ENCODE results near the gene SORCS3. TPM values are rescaled to one million over a fixed set of nuclear protein-coding genes. Genes with fewer than 3 reads are reported as not detected.

Gene SORCS3
- total and polyA plus RNA-seq, 2 of the 4 experiments (the other 2 are of a cell fraction), result not detected

DNA sequence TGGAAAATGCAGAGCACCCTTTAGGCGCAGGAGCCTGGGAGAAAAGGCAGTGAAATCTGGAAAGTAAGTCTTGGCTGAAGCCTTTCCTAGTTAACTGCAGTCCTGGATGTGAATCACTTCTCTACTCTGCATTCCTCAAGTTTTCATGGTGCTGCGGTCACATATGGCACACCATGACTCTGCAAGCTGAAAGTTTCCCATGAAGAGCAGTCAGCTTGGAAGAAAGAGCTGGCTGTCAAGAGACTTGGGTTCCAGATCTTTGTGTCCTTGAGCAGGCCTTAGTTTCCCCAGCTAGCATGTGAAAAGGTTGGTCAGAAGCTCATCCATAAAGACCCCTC lies 548.3 kb downstream of the SORCS3 start:
- no peaks in the 10 kb centered on the region for H3K36me3 ChIP-seq (ENCODE audit: control insufficient read depth, insufficient read depth, low read length)
- H3K4ac ChIP-seq (ENCODE audit: low read depth, low read length), result no peak overlapping the region
- no peak overlapping the region for H2BK120ac ChIP-seq (ENCODE audit: low read depth, low read length)
- H2AK9ac ChIP-seq (replicated peaks; ENCODE audit: low read depth, low read length, poor library complexity), result no peak overlapping the region
- no peak overlapping the region for H2BK5ac ChIP-seq (ENCODE audit: low read depth, low read length, poor library complexity, severe bottlenecking)
- no peak overlapping the region for H3K4me3 ChIP-seq (ENCODE audit: insufficient read depth, low read depth, low read length)
- no peaks in the 10 kb centered on the region for H4K20me1 ChIP-seq (ENCODE audit: insufficient read depth, low read length)
- in situ Hi-C loops (cut with MboI; ENCODE audit: low sequenced_read_pairs) (no loop called here), intact Hi-C loops (cut with micrococcal nuclease) (no loop called here), dilution Hi-C loops (cut with HindIII; ENCODE audit: low sequenced_read_pairs, unreplicated experiment) (no loop called here)
- no peak overlapping the region for H4K91ac ChIP-seq (ENCODE audit: insufficient read depth, low read depth, low read length)
- ATAC-seq (ENCODE audit: low read depth) (no peak), DNase-seq (no peak)
- no peak overlapping the region for H4K8ac ChIP-seq (ENCODE audit: low read depth in 2 of 2, low read length in 2 of 2)
- POLR2A ChIA-PET (ENCODE audit: unreplicated experiment), result no interaction called here
- H3K23ac ChIP-seq (ENCODE audit: low read depth, low read length), result no peak overlapping the region
- no peak overlapping the region for H3K9ac ChIP-seq (ENCODE audit: low read depth, low read length)
- WGBS, 2 experiments (ENCODE audit: extremely low coverage in 2 of 2, insufficient read length in 1 of 2), result no CpG with 5 or more reads among the region's 2 CpGs
- BruUV-seq (replicated peaks), result no TSS peak
- no peak overlapping the region for H2AFZ ChIP-seq (replicated peaks; ENCODE audit: low read length, poor library complexity)
- H2BK15ac ChIP-seq (ENCODE audit: low read depth, low read length), result no peak overlapping the region
- CTCF ChIA-PET, result no interaction called here
- no peak overlapping the region for H3K18ac ChIP-seq (ENCODE audit: low read depth, low read length)
- H3K27me3 ChIP-seq (ENCODE audit: control insufficient read depth, insufficient read depth, low read length), result no peaks in the 10 kb centered on the region
- H3K14ac ChIP-seq (replicated peaks; ENCODE audit: low read depth, low read length), result no peak overlapping the region
- no peak overlapping the region for H3K56ac ChIP-seq (ENCODE audit: extremely low read depth, insufficient read depth, low read length)
- TF ChIP-seq, protein P1, sequence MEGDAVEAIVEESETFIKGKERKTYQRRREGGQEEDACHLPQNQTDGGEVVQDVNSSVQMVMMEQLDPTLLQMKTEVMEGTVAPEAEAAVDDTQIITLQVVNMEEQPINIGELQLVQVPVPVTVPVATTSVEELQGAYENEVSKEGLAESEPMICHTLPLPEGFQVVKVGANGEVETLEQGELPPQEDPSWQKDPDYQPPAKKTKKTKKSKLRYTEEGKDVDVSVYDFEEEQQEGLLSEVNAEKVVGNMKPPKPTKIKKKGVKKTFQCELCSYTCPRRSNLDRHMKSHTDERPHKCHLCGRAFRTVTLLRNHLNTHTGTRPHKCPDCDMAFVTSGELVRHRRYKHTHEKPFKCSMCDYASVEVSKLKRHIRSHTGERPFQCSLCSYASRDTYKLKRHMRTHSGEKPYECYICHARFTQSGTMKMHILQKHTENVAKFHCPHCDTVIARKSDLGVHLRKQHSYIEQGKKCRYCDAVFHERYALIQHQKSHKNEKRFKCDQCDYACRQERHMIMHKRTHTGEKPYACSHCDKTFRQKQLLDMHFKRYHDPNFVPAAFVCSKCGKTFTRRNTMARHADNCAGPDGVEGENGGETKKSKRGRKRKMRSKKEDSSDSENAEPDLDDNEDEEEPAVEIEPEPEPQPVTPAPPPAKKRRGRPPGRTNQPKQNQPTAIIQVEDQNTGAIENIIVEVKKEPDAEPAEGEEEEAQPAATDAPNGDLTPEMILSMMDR (conservative IDR thresholded peaks at IDR 0.05; ENCODE audit: low read depth, low read length), result no peak
- TF ChIP-seq SMC3 (IDR thresholded peaks at IDR 0.05; ENCODE audit: low read depth, low read length) (no peak), MAFK (IDR thresholded peaks at IDR 0.05; ENCODE audit: low read depth, low read length) (no peak), MXI1 (IDR thresholded peaks at IDR 0.05; ENCODE audit: borderline replicate concordance, low read depth, low read length) (no peak), BHLHE40 (IDR thresholded peaks at IDR 0.05; ENCODE audit: low read depth, low read length) (no peak), MAZ (IDR thresholded peaks at IDR 0.05; ENCODE audit: borderline replicate concordance, low read depth, low read length) (no peak), FOS (IDR thresholded peaks at IDR 0.05; ENCODE audit: low read depth, low read length) (no peak), POLR2A (IDR thresholded peaks at IDR 0.05; ENCODE audit: low read depth, low read length) (no peak), RCOR1 (IDR thresholded peaks at IDR 0.05; ENCODE audit: insufficient replicate concordance, low read length) (no peak), CHD1 (IDR thresholded peaks at IDR 0.05; ENCODE audit: low read depth, low read length) (no peak), NFE2L2 (IDR thresholded peaks at IDR 0.05; ENCODE audit: low read depth, low read length) (no peak), RAD21 (IDR thresholded peaks at IDR 0.05; ENCODE audit: low read length) (no peak), CEBPB (IDR thresholded peaks at IDR 0.05; ENCODE audit: low read depth, low read length) (no peak), RFX5 (IDR thresholded peaks at IDR 0.05; ENCODE audit: low read depth, low read length) (no peak)
- TF ChIP-seq, protein P2, sequence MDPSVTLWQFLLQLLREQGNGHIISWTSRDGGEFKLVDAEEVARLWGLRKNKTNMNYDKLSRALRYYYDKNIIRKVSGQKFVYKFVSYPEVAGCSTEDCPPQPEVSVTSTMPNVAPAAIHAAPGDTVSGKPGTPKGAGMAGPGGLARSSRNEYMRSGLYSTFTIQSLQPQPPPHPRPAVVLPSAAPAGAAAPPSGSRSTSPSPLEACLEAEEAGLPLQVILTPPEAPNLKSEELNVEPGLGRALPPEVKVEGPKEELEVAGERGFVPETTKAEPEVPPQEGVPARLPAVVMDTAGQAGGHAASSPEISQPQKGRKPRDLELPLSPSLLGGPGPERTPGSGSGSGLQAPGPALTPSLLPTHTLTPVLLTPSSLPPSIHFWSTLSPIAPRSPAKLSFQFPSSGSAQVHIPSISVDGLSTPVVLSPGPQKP (IDR thresholded peaks at IDR 0.05; ENCODE audit: borderline replicate concordance, low read depth, low read length), result no peak
- TF ChIP-seq, protein P3, sequence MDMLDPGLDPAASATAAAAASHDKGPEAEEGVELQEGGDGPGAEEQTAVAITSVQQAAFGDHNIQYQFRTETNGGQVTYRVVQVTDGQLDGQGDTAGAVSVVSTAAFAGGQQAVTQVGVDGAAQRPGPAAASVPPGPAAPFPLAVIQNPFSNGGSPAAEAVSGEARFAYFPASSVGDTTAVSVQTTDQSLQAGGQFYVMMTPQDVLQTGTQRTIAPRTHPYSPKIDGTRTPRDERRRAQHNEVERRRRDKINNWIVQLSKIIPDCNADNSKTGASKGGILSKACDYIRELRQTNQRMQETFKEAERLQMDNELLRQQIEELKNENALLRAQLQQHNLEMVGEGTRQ (IDR thresholded peaks at IDR 0.05; ENCODE audit: low read depth, low read length), result no peak
- no peak overlapping the region for H3K4me2 ChIP-seq (ENCODE audit: low read depth, low read length)
- H2BK20ac ChIP-seq (ENCODE audit: low read depth, low read length), result no peak overlapping the region
- no peaks in the 10 kb centered on the region for H3K79me1 ChIP-seq (ENCODE audit: low read depth in 1 of 2, low read length in 2 of 2)
- peaks cover 14% of the 10 kb centered on the region for H3K9me3 ChIP-seq (ENCODE audit: control insufficient read depth, insufficient read depth, low read length)
- no peaks in the 10 kb centered on the region for H3K9me1 ChIP-seq (ENCODE audit: insufficient read depth, low read length)
- H3K27ac ChIP-seq (ENCODE audit: insufficient read depth, low read length), result no peak overlapping the region
- no peak overlapping the region for H4K5ac ChIP-seq (ENCODE audit: low read depth, low read length)
- no peaks in the 10 kb centered on the region for H3K4me1 ChIP-seq (ENCODE audit: control insufficient read depth, insufficient read depth, low read length)
- no peak overlapping the region for H2AK5ac ChIP-seq (ENCODE audit: low read depth, low read length)

Data from IMR-90 (cell line).